SK-N-SH (cell line): ENCODE results near the gene MTTP. TPM values are rescaled to one million over a fixed set of nuclear protein-coding genes. Genes with fewer than 3 reads are reported as not detected.

Experiments used
- CTCF ChIA-PET: fragments of 300-600, 350-600 bp; formaldehyde crosslinking; extraction: SDS; loops from one replicate; lab custom pipeline; 2021; lab: Yijun Ruan, JAX
- POLR2A ChIA-PET: fragments of 350-600 bp; sonication (Branson Sonifier 250); formaldehyde crosslinking; extraction: SDS; loops from one replicate; lab custom pipeline; 2020; ENCODE audit warnings: antibody characterized with exemption, inconsistent platforms; lab: Yijun Ruan, JAX
- DNase-seq: peaks from one replicate; pipeline ENCODE4 v3.0.0; 2012
- H2AFZ ChIP-seq: fragments of 200-600 bp; sonication (generic); 2 replicates; pipeline ENCODE4 v1.8.1; 2016; ENCODE audit warnings: antibody characterized with exemption, mild to moderate bottlenecking, low read depth
- H3F3A ChIP-seq: fragments of 200-600 bp; sonication (generic); replicated peaks from 2 replicates; pipeline ENCODE3; 2016; ENCODE audit warnings: antibody characterized with exemption, mild to moderate bottlenecking; ENCODE audit not compliant: insufficient read depth
- H3K27ac ChIP-seq, 2 experiments: fragments of 200-500 bp in 1 of 2; fragments of 200-600 bp in 1 of 2; sonication (Bioruptor generic) in 1 of 2; sonication (generic), shearing (Covaris generic) in 1 of 2; 2 replicates each; pipeline versions ENCODE4 v1.5.1 to v1.6.1; 2014 to 2016; ENCODE audit warnings: low read depth in 2 of 2, inconsistent platforms in 1 of 2, low read length in 1 of 2, mild to moderate bottlenecking in 1 of 2, mixed read lengths in 1 of 2
- H3K27me3 ChIP-seq: fragments of 200-600 bp; sonication (generic), shearing (Covaris generic); 2 replicates; pipeline ENCODE4 v1.6.1; 2016; ENCODE audit warnings: mixed run types; ENCODE audit not compliant: insufficient read depth
- H3K36me3 ChIP-seq, 2 experiments: fragments of 200-500 bp in 1 of 2; fragments of 200-600 bp in 1 of 2; sonication (Bioruptor generic) in 1 of 2; sonication (generic) in 1 of 2; replicated peaks in 1 of 2; 2 replicates each; pipeline versions ENCODE3 to v1.5.1; 2014 to 2016; ENCODE audit warnings: low read length in 1 of 2, mild to moderate bottlenecking in 1 of 2; ENCODE audit not compliant: insufficient read depth in 2 of 2, control insufficient read depth in 1 of 2
- H3K4me1 ChIP-seq, 2 experiments: fragments of 200-500 bp in 1 of 2; fragments of 200-600 bp in 1 of 2; sonication (Bioruptor generic) in 1 of 2; sonication (generic), shearing (Covaris generic) in 1 of 2; 2 replicates each; pipeline versions ENCODE4 v1.5.1 to v1.6.1; 2014 to 2016; ENCODE audit warnings: low read depth in 1 of 2, low read length in 1 of 2, mixed run types in 1 of 2; ENCODE audit not compliant: insufficient read depth in 2 of 2, control insufficient read depth in 1 of 2
- H3K4me2 ChIP-seq: fragments of 200-600 bp; sonication (generic), shearing (Covaris generic); 2 replicates; pipeline ENCODE4 v1.6.1; 2017; ENCODE audit warnings: mixed run types
- H3K4me3 ChIP-seq, 2 experiments: fragments of 200-500 bp in 1 of 2; fragments of 200-600 bp in 1 of 2; sonication (Bioruptor generic) in 1 of 2; sonication (generic), shearing (Covaris generic) in 1 of 2; 2 replicates each; pipeline versions ENCODE4 v1.5.1 to v1.8.1; 2014 to 2016; ENCODE audit warnings: low read depth in 2 of 2, inconsistent platforms in 1 of 2, low read length in 1 of 2, mild to moderate bottlenecking in 1 of 2, mixed read lengths in 1 of 2, moderate library complexity in 1 of 2
- H3K79me2 ChIP-seq: fragments of 200-600 bp; sonication (generic); 2 replicates; pipeline ENCODE4 v1.8.1; 2017; ENCODE audit warnings: mild to moderate bottlenecking; ENCODE audit not compliant: insufficient read depth
- H3K9ac ChIP-seq: fragments of 200-600 bp; sonication (generic); 2 replicates; pipeline ENCODE4 v1.6.1; 2017; ENCODE audit warnings: mixed run types
- H3K9me2 ChIP-seq: fragments of 200-600 bp; sonication (generic); 2 replicates; pipeline ENCODE4 v1.6.1; 2017; ENCODE audit warnings: mixed run types
- H3K9me3 ChIP-seq: fragments of 200-600 bp; sonication (generic); 2 replicates; pipeline ENCODE4 v1.6.1; 2017; ENCODE audit warnings: mixed run types, mild to moderate bottlenecking, moderate library complexity
- H4K20me1 ChIP-seq: fragments of 200-600 bp; sonication (generic); 2 replicates; pipeline ENCODE4 v1.6.1; 2017; ENCODE audit warnings: mild to moderate bottlenecking, mixed run types; ENCODE audit not compliant: insufficient read depth
- ELF1 ChIP-seq: IDR thresholded peaks from 2 replicates; pipeline ENCODE4 v1.4.0; 2012
- EP300 ChIP-seq, 2 experiments: IDR thresholded peaks; 2 replicates each; pipeline versions ENCODE4 v1.4.0 to v1.6.1; 2012; ENCODE audit warnings: borderline replicate concordance in 1 of 2, low read depth in 1 of 2, low read length in 1 of 2
- FOSL2 ChIP-seq: IDR thresholded peaks from 2 replicates; pipeline ENCODE4 v1.4.0; 2012; ENCODE audit warnings: low read depth, mild to moderate bottlenecking, moderate library complexity, borderline replicate concordance
- FOXM1 ChIP-seq: IDR thresholded peaks from 2 replicates; pipeline ENCODE4 v1.4.0; 2012; ENCODE audit warnings: low read depth, mild to moderate bottlenecking
- JUND ChIP-seq: IDR thresholded peaks from 2 replicates; pipeline ENCODE4 v1.4.0; 2012
- MXI1 ChIP-seq: IDR thresholded peaks from 2 replicates; pipeline ENCODE4 v1.6.1; 2012; ENCODE audit warnings: mild to moderate bottlenecking, low read depth, low read length, improper control_type of control experiment
- NFIC ChIP-seq: IDR thresholded peaks from 2 replicates; pipeline ENCODE4 v1.4.0; 2012; ENCODE audit warnings: borderline replicate concordance
- RCOR1 ChIP-seq: fragments of 150-350 bp; IDR thresholded peaks from 2 replicates; pipeline ENCODE4 v1.6.1; 2017; ENCODE audit warnings: antibody characterized with exemption, low read length
- RFX5 ChIP-seq: IDR thresholded peaks from 2 replicates; pipeline ENCODE4 v1.6.1; 2012; ENCODE audit warnings: mild to moderate bottlenecking, improper control_type of control experiment, low read length
- SMC3 ChIP-seq: IDR thresholded peaks from 2 replicates; pipeline ENCODE4 v1.6.1; 2012; ENCODE audit warnings: low read depth, low read length, improper control_type of control experiment
- YY1 ChIP-seq: IDR thresholded peaks from 2 replicates; pipeline ENCODE4 v1.4.0; 2012; ENCODE audit warnings: low read depth, mild to moderate bottlenecking
- WGBS: methylation state at CpG from one replicate; pipeline ENCODE4 v1.1.6; 2017; ENCODE audit warnings: low lambda C conversion rate; 5-methylcytosine and 5-hydroxymethylcytosine counted together
- polyA plus RNA-seq, 3 experiments: library from polyadenylated mRNA; depleted of rRNA; stranded (reverse); fragments of >200 nt; gene quantifications; 2 replicates each; pipeline ENCODE4 v1.2.3, GENCODE V29; 2012
- TF ChIP-seq, protein P1 (sequence below): IDR thresholded peaks from 2 replicates; pipeline ENCODE4; 2012
- TF ChIP-seq, protein P2 (sequence below): IDR thresholded peaks from 2 replicates; pipeline ENCODE4 v1.4.0; 2012; ENCODE audit warnings: low read depth
- TF ChIP-seq, protein P3 (sequence below): fragments of 200-600 bp; sonication (generic); IDR thresholded peaks from 2 replicates; pipeline ENCODE4 v1.6.1; 2017; ENCODE audit warnings: antibody characterized with exemption, mild to moderate bottlenecking, moderate library complexity
- TF ChIP-seq, protein P4 (sequence below): IDR thresholded peaks from 2 replicates; pipeline ENCODE4 v1.4.0; 2012; ENCODE audit warnings: low read depth, borderline replicate concordance

The MTTP gene
- polyA plus RNA-seq, 1 of the 3 experiments (the other 2 are of a cell fraction): not detected

DNA sequence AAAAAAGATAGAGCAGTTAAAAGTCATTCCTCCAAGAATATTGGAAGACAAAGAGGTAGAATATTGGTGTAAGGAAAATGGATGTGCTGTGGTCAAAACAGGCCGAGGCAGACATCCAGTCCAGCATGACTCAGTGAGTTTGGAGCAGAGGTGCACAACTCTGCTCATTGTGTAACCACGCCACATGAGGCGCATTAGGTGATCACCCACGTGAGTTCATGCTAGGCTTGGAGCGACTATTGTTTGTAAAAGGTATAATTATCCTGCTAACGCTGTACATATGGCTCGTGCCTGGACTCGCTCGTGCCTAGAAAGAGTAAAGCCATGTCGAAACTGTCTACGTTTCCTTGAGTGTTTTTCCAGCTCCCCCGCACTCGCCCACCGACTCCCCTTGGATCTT is 59.1 kb downstream of the MTTP start:
- Histone ChIP-seq H3K79me2 (no peaks in the 10 kb centered on the region), H3K4me2 (no peak overlapping the region), H3K36me3 (no peaks in the 10 kb centered on the region), H3K4me3 (no peak overlapping the region), H3K27me3 (no peaks in the 10 kb centered on the region), H3K9me2 (no peaks in the 10 kb centered on the region), H4K20me1 (no peaks in the 10 kb centered on the region), H3K4me1 (no peaks in the 10 kb centered on the region), H3K9me3 (no peaks in the 10 kb centered on the region)
- no peak for DNase-seq
- POLR2A ChIA-PET: no interaction called here
- TF ChIP-seq FOSL2: no peak
- TF ChIP-seq, all 33 proteins: peak for 0
- no peak overlapping the region for H2AFZ ChIP-seq
- CTCF ChIA-PET: no interaction called here
- H3K9ac ChIP-seq: no peak overlapping the region
- H3F3A ChIP-seq: no peaks in the 10 kb centered on the region
- 70% methylated on average over 14 of the region's 14 CpGs for WGBS
- no peak overlapping the region for H3K27ac ChIP-seq

DNA sequence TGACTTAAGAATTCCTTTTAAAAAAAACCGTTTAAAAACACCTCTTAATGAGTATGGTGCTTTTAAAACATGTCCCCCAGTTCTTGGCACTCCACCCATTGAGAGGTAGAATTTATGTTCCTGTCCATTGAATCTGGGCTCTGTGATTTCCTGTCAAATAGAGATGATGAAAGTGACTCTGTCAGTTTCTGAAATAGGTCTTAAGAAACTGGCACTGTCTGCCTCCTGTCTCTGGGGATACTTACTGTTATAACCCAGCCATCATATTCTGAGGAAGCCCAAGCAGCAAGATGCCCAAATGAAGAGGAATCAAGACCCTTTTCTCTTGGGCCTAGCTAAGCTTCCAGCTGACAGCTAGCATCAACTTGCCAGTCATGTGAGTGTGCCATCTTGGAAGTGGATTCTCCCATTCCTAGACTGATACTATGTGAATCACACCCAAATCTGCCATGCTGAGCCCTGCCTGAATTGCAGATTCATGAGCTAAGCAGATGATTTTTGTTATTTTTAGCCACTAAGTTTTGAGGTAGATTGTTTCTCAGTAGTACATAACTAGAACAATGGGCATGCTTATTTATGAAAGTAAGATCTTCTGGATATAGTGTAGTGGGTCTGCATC is 60.2 kb downstream of the MTTP start:
- CTCF ChIA-PET: no interaction called here
- POLR2A ChIA-PET: no interaction called here

More for the DNA sequence above, 60.2 kb downstream of the MTTP start:
- H3K4me3 ChIP-seq: no peak overlapping the region
- WGBS: 5% methylated on average over 1 of the region's 1 CpG
- H3K27me3 ChIP-seq: no peaks in the 10 kb centered on the region
- TF ChIP-seq EP300 (IDR thresholded peaks at IDR 0.05; ENCODE audit: borderline replicate concordance in 1 of 2, low read depth in 1 of 2, low read length in 1 of 2) (no peak), MXI1 (no peak), YY1 (no peak), JUND (no peak), NFIC (no peak), ELF1 (no peak), FOXM1 (no peak), RCOR1 (no peak), RFX5 (no peak), SMC3 (no peak)
- TF ChIP-seq, protein P1, sequence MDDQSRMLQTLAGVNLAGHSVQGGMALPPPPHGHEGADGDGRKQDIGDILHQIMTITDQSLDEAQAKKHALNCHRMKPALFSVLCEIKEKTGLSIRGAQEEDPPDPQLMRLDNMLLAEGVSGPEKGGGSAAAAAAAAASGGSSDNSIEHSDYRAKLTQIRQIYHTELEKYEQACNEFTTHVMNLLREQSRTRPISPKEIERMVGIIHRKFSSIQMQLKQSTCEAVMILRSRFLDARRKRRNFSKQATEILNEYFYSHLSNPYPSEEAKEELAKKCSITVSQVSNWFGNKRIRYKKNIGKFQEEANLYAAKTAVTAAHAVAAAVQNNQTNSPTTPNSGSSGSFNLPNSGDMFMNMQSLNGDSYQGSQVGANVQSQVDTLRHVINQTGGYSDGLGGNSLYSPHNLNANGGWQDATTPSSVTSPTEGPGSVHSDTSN: no peak
- TF ChIP-seq, protein P2, sequence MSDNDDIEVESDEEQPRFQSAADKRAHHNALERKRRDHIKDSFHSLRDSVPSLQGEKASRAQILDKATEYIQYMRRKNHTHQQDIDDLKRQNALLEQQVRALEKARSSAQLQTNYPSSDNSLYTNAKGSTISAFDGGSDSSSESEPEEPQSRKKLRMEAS: no peak
- TF ChIP-seq, protein P3, sequence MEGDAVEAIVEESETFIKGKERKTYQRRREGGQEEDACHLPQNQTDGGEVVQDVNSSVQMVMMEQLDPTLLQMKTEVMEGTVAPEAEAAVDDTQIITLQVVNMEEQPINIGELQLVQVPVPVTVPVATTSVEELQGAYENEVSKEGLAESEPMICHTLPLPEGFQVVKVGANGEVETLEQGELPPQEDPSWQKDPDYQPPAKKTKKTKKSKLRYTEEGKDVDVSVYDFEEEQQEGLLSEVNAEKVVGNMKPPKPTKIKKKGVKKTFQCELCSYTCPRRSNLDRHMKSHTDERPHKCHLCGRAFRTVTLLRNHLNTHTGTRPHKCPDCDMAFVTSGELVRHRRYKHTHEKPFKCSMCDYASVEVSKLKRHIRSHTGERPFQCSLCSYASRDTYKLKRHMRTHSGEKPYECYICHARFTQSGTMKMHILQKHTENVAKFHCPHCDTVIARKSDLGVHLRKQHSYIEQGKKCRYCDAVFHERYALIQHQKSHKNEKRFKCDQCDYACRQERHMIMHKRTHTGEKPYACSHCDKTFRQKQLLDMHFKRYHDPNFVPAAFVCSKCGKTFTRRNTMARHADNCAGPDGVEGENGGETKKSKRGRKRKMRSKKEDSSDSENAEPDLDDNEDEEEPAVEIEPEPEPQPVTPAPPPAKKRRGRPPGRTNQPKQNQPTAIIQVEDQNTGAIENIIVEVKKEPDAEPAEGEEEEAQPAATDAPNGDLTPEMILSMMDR: no peak
- TF ChIP-seq, protein P4, sequence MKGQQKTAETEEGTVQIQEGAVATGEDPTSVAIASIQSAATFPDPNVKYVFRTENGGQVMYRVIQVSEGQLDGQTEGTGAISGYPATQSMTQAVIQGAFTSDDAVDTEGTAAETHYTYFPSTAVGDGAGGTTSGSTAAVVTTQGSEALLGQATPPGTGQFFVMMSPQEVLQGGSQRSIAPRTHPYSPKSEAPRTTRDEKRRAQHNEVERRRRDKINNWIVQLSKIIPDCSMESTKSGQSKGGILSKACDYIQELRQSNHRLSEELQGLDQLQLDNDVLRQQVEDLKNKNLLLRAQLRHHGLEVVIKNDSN: no peak
- H3K27ac ChIP-seq: no peak overlapping the region
- H3K4me2 ChIP-seq: no peak overlapping the region
- no peaks in the 10 kb centered on the region for H3K79me2 ChIP-seq
- H3K9ac ChIP-seq: no peak overlapping the region
- no peaks in the 10 kb centered on the region for H4K20me1 ChIP-seq
- no peak overlapping the region for H2AFZ ChIP-seq
- no peaks in the 10 kb centered on the region for H3K9me3 ChIP-seq
- DNase-seq: no peak
- no peaks in the 10 kb centered on the region for H3K36me3 ChIP-seq
- no peaks in the 10 kb centered on the region for H3K9me2 ChIP-seq
- H3F3A ChIP-seq: no peaks in the 10 kb centered on the region
- no peaks in the 10 kb centered on the region for H3K4me1 ChIP-seq
